HEK293 (cell line): ENCODE data around the gene GNPTG.
A peak's percentile ranks its signal among the peaks of the same experiment; 100 is the strongest.

Source experiments
- BCL11B ChIP-seq: fragments of 450-650 bp; formaldehyde crosslinking; IDR thresholded peaks from 2 replicates; pipeline ENCODE4 v1.5.1; 2016; ENCODE audit warnings: low read depth, missing biosample characterization, missing genetic modification characterization
- EGR2 ChIP-seq: fragments of 450-650 bp; formaldehyde crosslinking; IDR thresholded peaks from 2 replicates; pipeline ENCODE4 v1.5.1; 2016; ENCODE audit warnings: low read depth, missing biosample characterization, missing genetic modification characterization
- GLIS2 ChIP-seq: fragments of 450-650 bp; formaldehyde crosslinking; IDR thresholded peaks from 2 replicates; pipeline ENCODE4 v1.5.1; 2016; ENCODE audit warnings: missing biosample characterization, missing genetic modification characterization
- IKZF3 ChIP-seq: fragments of 450-650 bp; IDR thresholded peaks from 2 replicates; pipeline ENCODE4 v1.5.0; 2018; ENCODE audit warnings: missing biosample characterization, mild to moderate bottlenecking, missing genetic modification characterization, moderate library complexity
- KLF10 ChIP-seq: fragments of 450-650 bp; IDR thresholded peaks from 2 replicates; pipeline ENCODE4 v1.5.1; 2018; ENCODE audit warnings: missing biosample characterization, mild to moderate bottlenecking, missing genetic modification characterization
- KLF7 ChIP-seq: fragments of 450-650 bp; formaldehyde crosslinking; IDR thresholded peaks from 2 replicates; pipeline ENCODE4 v1.5.1; 2016; ENCODE audit warnings: missing biosample characterization, missing genetic modification characterization, borderline replicate concordance
- MZF1 ChIP-seq: fragments of 450-650 bp; formaldehyde crosslinking; IDR thresholded peaks from 2 replicates; pipeline ENCODE4 v1.5.1; 2017; ENCODE audit warnings: missing biosample characterization, missing genetic modification characterization, borderline replicate concordance
- SETDB1 ChIP-seq: IDR thresholded peaks from one replicate; pipeline ENCODE4 v1.6.1; 2017; ENCODE audit warnings: mild to moderate bottlenecking, low read length, moderate library complexity, mixed read lengths; ENCODE audit not compliant: insufficient read length
- YY2 ChIP-seq: fragments of 450-650 bp; formaldehyde crosslinking; IDR thresholded peaks from 2 replicates; pipeline ENCODE4 v1.5.1; 2016; ENCODE audit warnings: missing biosample characterization, missing genetic modification characterization
- ZBTB26 ChIP-seq: fragments of 450-650 bp; formaldehyde crosslinking; optimal IDR thresholded peaks from 2 replicates; pipeline ENCODE3; 2016; ENCODE audit warnings: missing biosample characterization, mild to moderate bottlenecking, missing genetic modification characterization
- ZBTB48 ChIP-seq: fragments of 450-650 bp; formaldehyde crosslinking; IDR thresholded peaks from 2 replicates; pipeline ENCODE4 v1.5.1; 2016; ENCODE audit warnings: missing biosample characterization, missing genetic modification characterization
- ZBTB8A ChIP-seq: fragments of 450-650 bp; formaldehyde crosslinking; IDR thresholded peaks from 2 replicates; pipeline ENCODE4 v1.5.1; 2016; ENCODE audit warnings: missing biosample characterization, missing genetic modification characterization
- ZEB2 ChIP-seq: fragments of 450-650 bp; formaldehyde crosslinking; IDR thresholded peaks from 2 replicates; pipeline ENCODE4 v1.5.1; 2016; ENCODE audit warnings: missing biosample characterization, missing genetic modification characterization
- ZFHX2 ChIP-seq: fragments of 450-650 bp; formaldehyde crosslinking; conservative IDR thresholded peaks from 2 replicates; pipeline ENCODE4 v1.5.1; 2016; ENCODE audit warnings: missing biosample characterization, missing genetic modification characterization
- ZFP3 ChIP-seq: fragments of 450-650 bp; formaldehyde crosslinking; IDR thresholded peaks from 2 replicates; pipeline ENCODE4 v1.5.1; 2016; ENCODE audit warnings: low read depth, missing biosample characterization, missing genetic modification characterization
- ZFP37 ChIP-seq: fragments of 450-650 bp; formaldehyde crosslinking; IDR thresholded peaks from 2 replicates; pipeline ENCODE4 v1.5.1; 2016; ENCODE audit warnings: missing biosample characterization, missing genetic modification characterization
- ZNF138 ChIP-seq: fragments of 450-650 bp; formaldehyde crosslinking; IDR thresholded peaks from 2 replicates; pipeline ENCODE4 v1.5.1; 2016; ENCODE audit warnings: missing biosample characterization, missing genetic modification characterization, borderline replicate concordance
- ZNF2 ChIP-seq: fragments of 450-650 bp; formaldehyde crosslinking; IDR thresholded peaks from 2 replicates; pipeline ENCODE4 v1.5.1; 2016; ENCODE audit warnings: missing biosample characterization, missing genetic modification characterization
- ZNF202 ChIP-seq: fragments of 450-650 bp; formaldehyde crosslinking; IDR thresholded peaks from 2 replicates; pipeline ENCODE4 v1.5.1; 2016; ENCODE audit warnings: missing biosample characterization, missing genetic modification characterization, borderline replicate concordance
- ZNF324 ChIP-seq: fragments of 450-650 bp; formaldehyde crosslinking; IDR thresholded peaks from 2 replicates; pipeline ENCODE4 v1.5.1; 2016; ENCODE audit warnings: missing biosample characterization, missing genetic modification characterization
- ZNF335 ChIP-seq: fragments of 450-650 bp; formaldehyde crosslinking; conservative IDR thresholded peaks from 2 replicates; pipeline ENCODE4 v1.5.1; 2016; ENCODE audit warnings: missing biosample characterization, missing genetic modification characterization
- ZNF341 ChIP-seq: fragments of 450-650 bp; formaldehyde crosslinking; IDR thresholded peaks from 2 replicates; pipeline ENCODE4; 2016; ENCODE audit warnings: low read depth, missing biosample characterization, missing genetic modification characterization
- ZNF354C ChIP-seq: fragments of 450-650 bp; formaldehyde crosslinking; IDR thresholded peaks from 2 replicates; pipeline ENCODE4 v1.5.1; 2016; ENCODE audit warnings: missing biosample characterization, missing genetic modification characterization, low read depth, borderline replicate concordance
- ZNF37A ChIP-seq: fragments of 450-650 bp; IDR thresholded peaks from 2 replicates; pipeline ENCODE4 v1.5.1; 2018; ENCODE audit warnings: missing biosample characterization, missing genetic modification characterization
- ZNF404 ChIP-seq: fragments of 450-650 bp; formaldehyde crosslinking; IDR thresholded peaks from 2 replicates; pipeline ENCODE4 v1.5.1; 2017; ENCODE audit warnings: missing biosample characterization, missing genetic modification characterization
- ZNF423 ChIP-seq: fragments of 450-650 bp; formaldehyde crosslinking; IDR thresholded peaks from 2 replicates; pipeline ENCODE4 v1.5.1; 2016; ENCODE audit warnings: missing biosample characterization, missing genetic modification characterization
- ZNF501 ChIP-seq: fragments of 450-650 bp; formaldehyde crosslinking; IDR thresholded peaks from 2 replicates; pipeline ENCODE4 v1.5.1; 2016; ENCODE audit warnings: missing biosample characterization, missing genetic modification characterization
- ZNF529 ChIP-seq: fragments of 450-650 bp; formaldehyde crosslinking; IDR thresholded peaks from 2 replicates; pipeline ENCODE4 v1.5.1; 2017; ENCODE audit warnings: missing genetic modification characterization, missing biosample characterization; ENCODE audit not compliant: insufficient replicate concordance
- ZNF555 ChIP-seq: fragments of 450-650 bp; formaldehyde crosslinking; conservative IDR thresholded peaks from 2 replicates; pipeline ENCODE4 v1.5.1; 2017; ENCODE audit warnings: missing biosample characterization, mild to moderate bottlenecking, missing genetic modification characterization, inconsistent platforms
- ZNF585B ChIP-seq: fragments of 450-650 bp; formaldehyde crosslinking; IDR thresholded peaks from 2 replicates; pipeline ENCODE4 v1.5.1; 2016; ENCODE audit warnings: missing biosample characterization, missing genetic modification characterization
- ZNF610 ChIP-seq: fragments of 450-650 bp; formaldehyde crosslinking; IDR thresholded peaks from 2 replicates; pipeline ENCODE4 v1.5.1; 2016; ENCODE audit warnings: missing biosample characterization, missing genetic modification characterization, borderline replicate concordance
- ZNF626 ChIP-seq: fragments of 450-650 bp; sonication (Bioruptor Pico); formaldehyde crosslinking; IDR thresholded peaks from 2 replicates; pipeline ENCODE4 v1.5.1; 2018; ENCODE audit warnings: missing biosample characterization, missing genetic modification characterization, inconsistent platforms
- ZNF645 ChIP-seq: fragments of 450-650 bp; formaldehyde crosslinking; IDR thresholded peaks from 2 replicates; pipeline ENCODE4; 2016; ENCODE audit warnings: missing biosample characterization, missing genetic modification characterization
- ZNF768 ChIP-seq: fragments of 450-650 bp; formaldehyde crosslinking; IDR thresholded peaks from 2 replicates; pipeline ENCODE4 v1.5.1; 2018; ENCODE audit warnings: missing biosample characterization, mild to moderate bottlenecking, missing genetic modification characterization
- TF ChIP-seq, protein P1 (sequence below): fragments of 450-650 bp; formaldehyde crosslinking; IDR thresholded peaks from 2 replicates; pipeline ENCODE4 v1.5.1; 2016; ENCODE audit warnings: missing biosample characterization, missing genetic modification characterization

The GNPTG gene

DNA sequence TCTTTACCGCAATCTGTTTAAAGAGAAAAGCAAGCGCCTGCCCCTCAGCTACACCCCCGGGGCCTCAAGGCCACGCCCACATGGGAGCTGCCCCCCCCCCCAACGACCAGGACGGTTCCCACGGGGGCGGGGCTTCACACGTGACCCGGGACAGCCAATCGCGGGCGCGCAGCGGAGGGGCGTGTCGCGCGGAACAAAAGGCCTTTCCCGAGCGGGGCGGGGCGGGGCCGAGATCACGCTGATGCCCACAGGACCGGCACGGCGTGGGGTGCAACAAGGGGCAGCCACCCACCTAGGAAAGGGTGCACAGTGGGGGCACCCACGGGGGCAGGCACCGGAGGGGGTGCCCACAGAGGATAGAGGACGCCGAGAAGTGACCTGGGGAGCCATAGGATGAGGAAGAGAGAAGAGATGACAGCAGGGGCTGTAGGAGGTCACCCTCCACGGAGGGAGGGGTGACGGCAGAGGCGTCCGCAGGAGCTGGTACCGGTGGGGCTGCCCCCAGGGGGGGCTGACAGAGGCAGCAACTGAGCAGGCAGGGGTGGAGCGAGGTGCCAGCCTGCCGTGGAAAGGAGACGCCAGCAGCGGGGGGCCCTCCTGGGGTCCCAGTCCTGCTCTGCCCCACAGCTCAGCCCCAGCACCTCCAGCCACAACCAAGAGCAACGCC, 56.6 kb downstream of the GNPTG start (continued):
- no peak for TF ChIP-seq ZNF645 (tag by site-specific recombination)
- no peak for TF ChIP-seq ZNF202 (tag by site-specific recombination)
- peak; percentile 95 for TF ChIP-seq ZFHX2 (tag by site-specific recombination)
- TF ChIP-seq ZNF529 (tag by site-specific recombination) = no peak
- TF ChIP-seq ZNF610 = no peak
- no peak for TF ChIP-seq MZF1 (tag by site-specific recombination)
- TF ChIP-seq IKZF3 = no peak
- peak; percentile 97 for TF ChIP-seq ZNF341
- TF ChIP-seq BCL11B (tag by site-specific recombination) = no peak
- TF ChIP-seq KLF7 (tag by site-specific recombination) = no peak
- no peak for TF ChIP-seq ZNF501
- TF ChIP-seq ZNF404 = no peak
- no peak for TF ChIP-seq ZFP3
- TF ChIP-seq, protein P1, sequence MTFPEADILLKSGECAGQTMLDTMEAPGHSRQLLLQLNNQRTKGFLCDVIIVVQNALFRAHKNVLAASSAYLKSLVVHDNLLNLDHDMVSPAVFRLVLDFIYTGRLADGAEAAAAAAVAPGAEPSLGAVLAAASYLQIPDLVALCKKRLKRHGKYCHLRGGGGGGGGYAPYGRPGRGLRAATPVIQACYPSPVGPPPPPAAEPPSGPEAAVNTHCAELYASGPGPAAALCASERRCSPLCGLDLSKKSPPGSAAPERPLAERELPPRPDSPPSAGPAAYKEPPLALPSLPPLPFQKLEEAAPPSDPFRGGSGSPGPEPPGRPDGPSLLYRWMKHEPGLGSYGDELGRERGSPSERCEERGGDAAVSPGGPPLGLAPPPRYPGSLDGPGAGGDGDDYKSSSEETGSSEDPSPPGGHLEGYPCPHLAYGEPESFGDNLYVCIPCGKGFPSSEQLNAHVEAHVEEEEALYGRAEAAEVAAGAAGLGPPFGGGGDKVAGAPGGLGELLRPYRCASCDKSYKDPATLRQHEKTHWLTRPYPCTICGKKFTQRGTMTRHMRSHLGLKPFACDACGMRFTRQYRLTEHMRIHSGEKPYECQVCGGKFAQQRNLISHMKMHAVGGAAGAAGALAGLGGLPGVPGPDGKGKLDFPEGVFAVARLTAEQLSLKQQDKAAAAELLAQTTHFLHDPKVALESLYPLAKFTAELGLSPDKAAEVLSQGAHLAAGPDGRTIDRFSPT (tag by site-specific recombination) = peak; percentile 96
- no peak for TF ChIP-seq ZNF585B (tag by site-specific recombination)
- no peak for TF ChIP-seq YY2 (tag by site-specific recombination)
- TF ChIP-seq ZNF138 (tag by site-specific recombination) = no peak
- peak; percentile 82 for TF ChIP-seq ZNF423 (tag by site-specific recombination)
- no peak for TF ChIP-seq ZNF2
- no peak for TF ChIP-seq ZNF768 (tag by site-specific recombination)
- peak; percentile 99 for TF ChIP-seq GLIS2 (tag by site-specific recombination)
- peak; percentile 95 for TF ChIP-seq EGR2 (tag by site-specific recombination)
- 0 out of 2 replicates have a peak, but pooled peaks have one; percentile 17 for TF ChIP-seq ZEB2 (tag by site-specific recombination)
- TF ChIP-seq ZNF324 (tag by site-specific recombination) = no peak
- no peak for TF ChIP-seq ZNF37A
- no peak for TF ChIP-seq ZBTB8A (tag by site-specific recombination)
- no peak for TF ChIP-seq ZNF354C (tag by site-specific recombination)
- no peak for TF ChIP-seq ZFP37 (tag by site-specific recombination)
- no peak for TF ChIP-seq ZBTB48 (tag by site-specific recombination)
- peak; percentile 32 for TF ChIP-seq ZBTB26 (tag by site-specific recombination)
- peak; percentile 90 for TF ChIP-seq ZNF335 (tag by site-specific recombination)
- TF ChIP-seq SETDB1 = no peak
- peak; percentile 99 for TF ChIP-seq KLF10 (tag by site-specific recombination)
- TF ChIP-seq ZNF555 (tag by site-specific recombination) = no peak
- TF ChIP-seq ZNF626 (tag by site-specific recombination) = no peak
